ENCODE data around the gene KCNH1. TPM values are rescaled to one million over a fixed set of nuclear protein-coding genes. Genes with fewer than 3 reads are reported as not detected.

KCNH1 gene
- total and polyA plus RNA-seq, 4 donors, result 0.02 to 0.31 TPM; not detected in 2

DNA sequence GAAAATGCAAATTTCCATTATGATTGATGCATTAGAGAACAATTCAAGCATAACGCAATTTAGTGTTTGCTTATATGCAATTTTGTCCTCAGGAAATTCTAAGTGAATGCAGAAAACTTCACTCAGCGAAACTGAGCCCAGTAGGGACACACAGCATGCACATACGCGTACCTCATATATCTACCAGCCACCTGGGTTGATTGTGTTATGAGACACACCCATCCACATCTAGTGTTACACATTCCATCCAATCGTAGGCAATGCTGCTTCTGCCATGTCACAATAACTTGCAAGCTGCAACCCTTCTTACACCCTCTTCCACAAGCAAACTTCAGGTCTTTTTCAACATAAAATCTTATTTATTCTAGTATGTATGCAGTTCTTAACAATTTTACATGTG, 492.4 kb downstream of the KCNH1 start:
- H3K27ac ChIP-seq (ENCODE audit: low read depth in 1 of 2, low read length in 1 of 2), result no peak overlapping the region
- no peak for ATAC-seq (ENCODE audit: insufficient read depth, low FRiP score)
- 87 to 90% methylated on average over 5 of the region's 5 CpGs for WGBS, 2 donors

GRCh38 chr1:210635108-210635507, 498.8 kb downstream of the KCNH1 start:
- TF ChIP-seq, protein P1, sequence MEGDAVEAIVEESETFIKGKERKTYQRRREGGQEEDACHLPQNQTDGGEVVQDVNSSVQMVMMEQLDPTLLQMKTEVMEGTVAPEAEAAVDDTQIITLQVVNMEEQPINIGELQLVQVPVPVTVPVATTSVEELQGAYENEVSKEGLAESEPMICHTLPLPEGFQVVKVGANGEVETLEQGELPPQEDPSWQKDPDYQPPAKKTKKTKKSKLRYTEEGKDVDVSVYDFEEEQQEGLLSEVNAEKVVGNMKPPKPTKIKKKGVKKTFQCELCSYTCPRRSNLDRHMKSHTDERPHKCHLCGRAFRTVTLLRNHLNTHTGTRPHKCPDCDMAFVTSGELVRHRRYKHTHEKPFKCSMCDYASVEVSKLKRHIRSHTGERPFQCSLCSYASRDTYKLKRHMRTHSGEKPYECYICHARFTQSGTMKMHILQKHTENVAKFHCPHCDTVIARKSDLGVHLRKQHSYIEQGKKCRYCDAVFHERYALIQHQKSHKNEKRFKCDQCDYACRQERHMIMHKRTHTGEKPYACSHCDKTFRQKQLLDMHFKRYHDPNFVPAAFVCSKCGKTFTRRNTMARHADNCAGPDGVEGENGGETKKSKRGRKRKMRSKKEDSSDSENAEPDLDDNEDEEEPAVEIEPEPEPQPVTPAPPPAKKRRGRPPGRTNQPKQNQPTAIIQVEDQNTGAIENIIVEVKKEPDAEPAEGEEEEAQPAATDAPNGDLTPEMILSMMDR (IDR thresholded peaks at IDR 0.05; ENCODE audit: control extremely low read depth, extremely low read depth), result no peak
- Histone ChIP-seq H3K27me3 (ENCODE audit: control insufficient read depth in 3 of 3, insufficient read depth in 3 of 3, low read length in 2 of 3) (peaks cover 0 to 3% (median 0%) of the 10 kb centered on the region in 3 donors), H3K36me3 (ENCODE audit: control insufficient read depth in 4 of 4, insufficient read depth in 4 of 4, low read length in 4 of 4) (no peaks in the 10 kb centered on the region), H3K9ac (ENCODE audit: insufficient read depth in 1 of 2, low read length in 2 of 2) (no peak overlapping the region), H3K27ac (ENCODE audit: low read depth in 1 of 2, low read length in 1 of 2) (no peak overlapping the region), H3K9me3 (ENCODE audit: control insufficient read depth in 4 of 4, insufficient read depth in 3 of 4, low read length in 3 of 4) (peaks cover 0 to 2% (median 0%) of the 10 kb centered on the region in 4 donors), H3K4me3 (no peak overlapping the region), H3K4me1 (ENCODE audit: control insufficient read depth in 5 of 5, insufficient read depth in 5 of 5, low read length in 5 of 5) (peaks cover 0 to 5% (median 0%) of the 10 kb centered on the region in 5 donors)
- DNase-seq, result no peak
- WGBS, 2 donors, result 86 to 92% methylated on average over 2 of the region's 2 CpGs
- no peak for ATAC-seq (ENCODE audit: insufficient read depth, low FRiP score)

More for the DNA sequence above, 492.4 kb downstream of the KCNH1 start:
- Histone ChIP-seq H3K9me3 (ENCODE audit: control insufficient read depth in 4 of 4, insufficient read depth in 3 of 4, low read length in 3 of 4) (no peaks in the 10 kb centered on the region), H3K4me3 (no peak overlapping the region), H3K36me3 (ENCODE audit: control insufficient read depth in 4 of 4, insufficient read depth in 4 of 4, low read length in 4 of 4) (no peaks in the 10 kb centered on the region), H3K27me3 (ENCODE audit: control insufficient read depth in 3 of 3, insufficient read depth in 3 of 3, low read length in 2 of 3) (peaks cover 0 to 3% (median 0%) of the 10 kb centered on the region in 3 donors), H3K4me1 (ENCODE audit: control insufficient read depth in 5 of 5, insufficient read depth in 5 of 5, low read length in 5 of 5) (peaks cover 0 to 10% (median 0%) of the 10 kb centered on the region in 5 donors), H3K9ac (ENCODE audit: insufficient read depth in 1 of 2, low read length in 2 of 2) (no peak overlapping the region)
- no peak for DNase-seq
- TF ChIP-seq, protein P1 (IDR thresholded peaks at IDR 0.05; ENCODE audit: control extremely low read depth, extremely low read depth), result no peak

DNA sequence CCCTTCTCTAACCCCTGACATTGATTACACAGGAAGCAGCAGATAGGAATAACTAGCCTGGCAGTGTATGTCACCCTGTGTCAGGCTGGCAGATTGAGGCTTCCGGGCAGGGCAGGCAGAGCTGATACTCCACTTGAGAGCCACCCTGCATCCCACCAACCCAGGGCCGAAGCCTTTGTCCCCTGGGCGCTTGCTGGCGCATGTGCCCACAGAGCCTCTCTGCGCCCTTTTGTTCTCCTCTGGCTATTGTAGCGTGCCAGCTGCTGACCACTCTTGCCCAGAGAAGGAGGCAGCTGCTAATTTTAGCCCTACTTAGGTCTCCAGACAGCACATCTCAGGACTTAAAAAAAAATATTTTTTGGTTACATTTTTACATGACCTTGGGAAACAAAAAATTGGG, 500.3 kb downstream of the KCNH1 start:
- Histone ChIP-seq H3K27me3 (ENCODE audit: control insufficient read depth in 3 of 3, insufficient read depth in 3 of 3, low read length in 2 of 3) (no peaks in the 10 kb centered on the region), H3K36me3 (ENCODE audit: control insufficient read depth in 4 of 4, insufficient read depth in 4 of 4, low read length in 4 of 4) (no peaks in the 10 kb centered on the region), H3K27ac (ENCODE audit: low read depth in 1 of 2, low read length in 1 of 2) (no peak overlapping the region), H3K9ac (ENCODE audit: insufficient read depth in 1 of 2, low read length in 2 of 2) (no peak overlapping the region), H3K4me3 (no peak overlapping the region), H3K4me1 (ENCODE audit: control insufficient read depth in 5 of 5, insufficient read depth in 5 of 5, low read length in 5 of 5) (peaks cover 0 to 5% (median 0%) of the 10 kb centered on the region in 5 donors), H3K9me3 (ENCODE audit: control insufficient read depth in 4 of 4, insufficient read depth in 3 of 4, low read length in 3 of 4) (peaks cover 0 to 2% (median 0%) of the 10 kb centered on the region in 4 donors)
- TF ChIP-seq, protein P1 (IDR thresholded peaks at IDR 0.05; ENCODE audit: control extremely low read depth, extremely low read depth), result no peak
- 98 to 99% methylated on average over 6 of the region's 6 CpGs for WGBS, 2 donors
- ATAC-seq (ENCODE audit: insufficient read depth, low FRiP score) (no peak), DNase-seq (no peak)

GRCh38 chr1:210633140-210633539, 500.8 kb downstream of the KCNH1 start:
- no peak for ATAC-seq (ENCODE audit: insufficient read depth, low FRiP score)
- no peak for DNase-seq
- no peaks in the 10 kb centered on the region for H3K36me3 ChIP-seq (ENCODE audit: control insufficient read depth in 4 of 4, insufficient read depth in 4 of 4, low read length in 4 of 4)
- H3K4me1 ChIP-seq (ENCODE audit: control insufficient read depth in 5 of 5, insufficient read depth in 5 of 5, low read length in 5 of 5), result peaks cover 0 to 5% (median 0%) of the 10 kb centered on the region in 5 donors
- H3K27ac ChIP-seq (ENCODE audit: low read depth in 1 of 2, low read length in 1 of 2), result no peak overlapping the region
- no peak overlapping the region for H3K9ac ChIP-seq (ENCODE audit: insufficient read depth in 1 of 2, low read length in 2 of 2)
- TF ChIP-seq, protein P1 (IDR thresholded peaks at IDR 0.05; ENCODE audit: control extremely low read depth, extremely low read depth), result no peak
- WGBS, 2 donors, result 90 to 94% methylated on average over 3 of the region's 3 CpGs
- H3K4me3 ChIP-seq, result no peak overlapping the region
- no peaks in the 10 kb centered on the region for H3K27me3 ChIP-seq (ENCODE audit: control insufficient read depth in 3 of 3, insufficient read depth in 3 of 3, low read length in 2 of 3)
- peaks cover 0 to 2% (median 0%) of the 10 kb centered on the region in 4 donors for H3K9me3 ChIP-seq (ENCODE audit: control insufficient read depth in 4 of 4, insufficient read depth in 3 of 4, low read length in 3 of 4)

Measured in lung (tissue), 12 donors.